Activated CD8-positive, alpha-beta memory T cell treated with anti-CD3 and anti-CD28 coated beads for 48 hours (primary cell): Measurements from ENCODE around the gene ERBB4.
"Not testable (repeated sequence)": the region's sequence is repeated elsewhere in the genome, so short reads cannot be mapped to it uniquely, and the experiment has no call there.

ENCODE experiments used
- DNase-seq, 3 experiments: peaks; one replicate each; pipeline ENCODE4 v3.0.0-alpha.2; 2020; ENCODE audit warnings: low read depth in 2 of 3, low spot score in 2 of 3

Gene ERBB4

GRCh38 chr2:212024040-212024439 lies 514.6 kb downstream of the ERBB4 start:
- no peak for DNase-seq

DNA sequence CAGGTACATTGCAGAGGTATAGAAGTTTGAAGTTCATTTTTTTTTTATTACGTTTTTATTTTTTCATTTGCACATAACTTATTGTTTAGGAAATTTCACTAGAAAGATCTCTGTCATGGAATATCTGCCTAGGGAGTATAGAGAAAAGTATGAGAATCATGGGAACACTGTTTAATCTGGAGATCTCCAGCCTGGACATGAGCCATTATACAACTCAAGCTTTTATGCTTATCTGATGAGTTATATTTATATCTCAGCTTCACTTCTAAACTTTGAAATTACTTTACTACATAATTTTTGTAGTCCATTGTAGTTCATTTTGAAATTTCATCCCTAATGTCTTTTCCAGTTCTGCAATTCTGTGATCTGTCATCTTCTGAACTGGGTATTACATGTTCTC lies 515.6 kb downstream of the ERBB4 start:
- DNase-seq, result no peak

GRCh38 chr2:212021947-212022346 lies 516.7 kb downstream of the ERBB4 start:
- DNase-seq, result no peak

GRCh38 chr2:212015588-212015987 lies 523.0 kb downstream of the ERBB4 start:
- DNase-seq, result no peak

DNA sequence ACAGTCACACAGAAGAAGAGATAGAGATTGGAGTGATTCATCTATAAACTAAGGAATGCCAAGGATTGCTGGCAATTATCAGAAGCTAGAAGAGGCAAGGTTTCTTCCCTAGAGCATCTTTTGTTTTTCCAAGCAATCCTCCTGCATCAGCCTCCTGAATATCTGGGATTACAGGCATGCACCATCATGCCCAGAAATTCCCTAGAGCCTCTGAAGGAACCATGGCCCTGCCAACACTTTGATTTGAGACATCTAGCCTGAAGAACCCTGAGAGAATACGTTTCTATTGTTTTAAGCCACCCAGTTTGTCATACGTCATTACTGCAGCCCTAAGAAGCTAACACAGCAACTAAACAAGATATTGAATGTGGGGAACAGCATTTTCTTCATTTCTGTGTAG lies 525.0 kb downstream of the ERBB4 start:
- no peak for DNase-seq

DNA sequence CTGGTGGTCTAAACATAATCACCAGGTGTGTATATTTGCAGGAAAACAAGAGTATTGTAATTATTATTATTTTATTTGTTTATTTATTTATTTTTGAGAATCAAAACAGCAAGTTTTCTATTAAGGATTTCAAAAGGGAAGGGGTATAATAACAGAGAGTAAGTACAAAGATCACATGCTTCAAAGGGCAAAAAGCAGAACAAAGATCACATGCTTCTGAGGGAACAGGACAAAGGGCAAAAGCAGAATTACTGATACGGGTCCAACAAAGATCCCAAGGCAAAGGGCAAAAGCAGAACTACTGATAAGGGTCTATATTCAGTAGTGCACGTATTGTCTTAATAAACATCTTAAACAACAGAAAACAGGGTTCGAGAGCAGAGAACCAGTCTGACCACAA lies 528.3 kb downstream of the ERBB4 start:
- not testable (repeated sequence) for DNase-seq

GRCh38 chr2:212007972-212008371 lies 530.6 kb downstream of the ERBB4 start:
- DNase-seq, result no peak

DNA sequence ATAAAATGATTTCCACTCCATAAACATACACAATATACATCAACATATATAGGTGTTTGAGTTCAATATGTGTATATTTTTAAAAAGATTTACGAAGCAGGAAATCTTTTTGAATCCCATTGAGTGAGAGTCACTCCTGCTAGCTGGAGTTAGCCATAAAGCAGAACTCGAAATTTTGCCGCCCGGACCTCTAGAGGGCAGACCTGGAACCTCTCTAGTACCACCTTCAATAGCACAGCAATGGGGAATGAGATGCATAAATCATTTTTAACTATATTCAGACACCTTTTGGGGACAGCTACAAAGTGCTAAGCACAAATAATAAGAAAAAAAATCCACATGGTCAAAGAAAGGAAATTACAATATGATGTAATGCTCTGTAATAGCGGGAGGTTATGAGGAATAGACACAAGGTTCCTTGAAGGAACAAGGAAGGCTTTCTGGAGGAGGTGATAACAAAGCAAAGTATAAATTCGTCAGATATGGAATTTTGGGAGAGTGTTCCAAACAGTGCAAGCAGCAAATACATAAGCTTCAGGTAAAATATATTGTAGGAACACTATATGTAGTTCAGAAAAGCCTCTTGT lies 533.4 kb downstream of the ERBB4 start:
- no peak for DNase-seq

DNA sequence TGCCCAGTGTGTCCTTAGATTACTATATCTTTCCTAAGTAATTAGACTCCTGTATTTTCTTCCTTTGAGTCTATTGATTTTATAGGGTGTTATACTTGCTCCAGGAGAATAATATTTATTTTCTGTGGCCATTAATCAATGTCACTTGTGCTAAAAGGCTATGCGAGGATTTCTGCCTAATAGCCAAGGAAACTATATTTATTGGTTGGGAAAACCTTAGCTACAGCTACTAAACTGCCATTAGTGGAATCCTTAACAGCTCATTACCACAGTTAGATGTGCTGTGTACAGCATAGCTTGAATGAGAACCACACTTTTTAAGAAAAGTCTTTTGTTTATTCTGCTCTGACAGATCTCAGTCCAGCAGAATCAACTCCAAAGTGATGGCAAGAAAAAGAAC lies 537.3 kb downstream of the ERBB4 start:
- DNase-seq, result no peak

DNA sequence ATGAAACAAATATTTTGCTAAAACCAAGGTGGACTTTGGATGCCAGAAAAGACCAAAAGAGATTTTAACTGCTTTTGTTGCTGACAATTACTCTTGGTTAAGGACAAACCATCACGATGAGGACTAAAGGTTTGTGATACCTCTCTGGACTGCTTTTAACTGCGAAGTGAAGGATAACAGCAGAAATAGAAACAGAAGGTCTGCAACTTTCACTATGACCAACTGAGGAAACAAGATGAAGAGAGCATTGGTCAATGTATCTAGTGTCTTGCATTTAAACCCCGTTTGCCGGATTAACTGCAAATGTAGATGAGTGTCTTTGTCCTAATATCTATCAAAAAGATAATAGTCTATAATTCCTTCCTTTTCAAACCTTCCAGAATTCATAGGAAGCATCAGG lies 541.7 kb downstream of the ERBB4 start:
- DNase-seq, result no peak

DNA sequence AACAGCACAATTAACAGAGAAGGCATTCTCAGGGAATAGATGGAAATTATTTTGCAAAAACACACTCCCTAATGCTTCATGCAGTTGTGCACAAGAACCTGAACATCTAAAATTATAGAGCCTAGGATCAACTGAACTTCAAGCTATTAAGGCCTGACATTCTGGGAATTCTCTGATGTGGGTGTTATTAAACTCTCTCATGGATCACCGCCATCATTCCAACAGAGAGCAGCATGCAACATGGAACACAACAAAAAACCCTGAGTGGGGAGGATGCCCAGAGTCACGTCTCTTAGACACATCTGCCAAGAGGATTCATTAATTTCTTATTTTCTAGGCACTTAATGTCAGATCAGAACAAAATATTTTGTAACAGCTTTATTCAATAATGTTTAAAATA lies 543.8 kb downstream of the ERBB4 start:
- DNase-seq, result no peak

DNA sequence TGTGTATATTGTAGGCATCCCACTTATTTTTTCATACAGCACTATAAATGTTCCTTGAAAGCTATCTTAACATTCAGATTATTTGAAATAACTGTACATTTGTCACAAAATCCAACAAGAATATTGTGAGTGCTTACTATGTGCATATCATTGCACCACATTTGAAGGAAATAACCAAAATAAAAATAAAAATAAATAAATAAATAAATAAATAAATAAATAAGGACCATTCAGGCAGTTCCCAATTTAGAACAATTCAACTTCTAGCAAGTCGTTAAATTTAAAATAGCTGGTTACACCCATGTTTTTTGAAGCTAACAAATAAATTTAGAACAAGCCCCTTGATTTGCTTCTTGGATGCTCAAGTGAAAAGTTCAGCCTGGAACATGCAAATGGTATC lies 548.3 kb downstream of the ERBB4 start:
- DNase-seq, result no peak

DNA sequence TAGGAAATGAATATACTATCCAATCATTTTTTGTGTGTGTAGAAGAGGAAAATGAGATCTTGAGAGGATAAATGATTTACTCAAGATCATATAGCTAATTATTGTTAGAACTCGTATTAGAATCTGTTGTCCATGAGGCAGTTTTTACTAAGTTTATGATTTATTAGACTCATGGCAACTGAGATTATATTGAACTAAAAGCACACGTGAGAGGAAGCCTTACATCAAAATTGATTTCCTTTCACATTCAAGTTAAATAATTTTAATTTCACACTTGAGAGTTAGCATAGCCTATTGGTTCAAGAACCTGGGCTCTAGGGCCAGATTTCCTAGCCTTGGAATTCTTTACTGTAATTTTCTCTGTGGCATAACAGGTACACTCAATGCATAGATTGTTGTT lies 552.3 kb downstream of the ERBB4 start:
- DNase-seq, result no peak

GRCh38 chr2:211985393-211985792 lies 553.2 kb downstream of the ERBB4 start:
- no peak for DNase-seq

DNA sequence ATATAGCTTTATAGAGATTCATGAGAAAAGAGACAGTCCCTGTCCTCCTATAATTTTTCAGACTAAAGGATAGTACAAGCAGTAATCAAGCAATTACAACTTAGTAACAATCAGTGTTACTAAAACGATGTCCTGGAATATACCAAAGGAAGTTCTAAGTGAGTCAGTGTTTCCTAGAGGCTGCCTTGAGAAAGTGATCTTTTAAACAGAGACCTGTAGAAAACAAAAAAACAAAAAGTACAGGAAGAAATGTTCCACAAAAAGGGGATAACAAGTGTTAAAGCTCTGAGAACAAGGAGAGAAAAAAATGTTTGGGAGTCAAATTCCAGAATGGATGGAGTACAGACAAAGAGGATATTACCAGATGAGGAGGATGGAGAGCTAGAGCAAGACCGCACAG lies 556.4 kb downstream of the ERBB4 start:
- DNase-seq, result no peak

- no peak for DNase-seq
These were observed 557.2 kb downstream of the ERBB4 start for GRCh38 chr2:211981451-211981850.

DNA sequence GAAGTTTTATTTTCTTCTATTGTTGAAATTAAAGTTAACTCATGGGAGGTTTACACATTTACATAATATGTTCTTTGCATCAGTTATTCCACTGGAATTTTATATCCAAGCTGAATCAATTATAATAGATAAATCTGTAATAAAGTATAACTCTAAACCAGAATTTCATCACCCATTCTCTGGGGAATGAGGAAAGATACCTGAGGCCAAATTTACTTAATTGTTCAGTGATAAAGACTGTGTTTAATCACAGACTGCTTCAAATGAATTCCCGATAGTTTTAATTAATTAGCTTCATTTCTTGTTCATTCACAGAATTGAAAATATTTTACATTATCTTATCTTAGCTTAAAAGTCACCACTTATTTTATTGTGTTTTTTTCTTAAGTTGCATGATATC lies 562.5 kb downstream of the ERBB4 start:
- no peak for DNase-seq

DNA sequence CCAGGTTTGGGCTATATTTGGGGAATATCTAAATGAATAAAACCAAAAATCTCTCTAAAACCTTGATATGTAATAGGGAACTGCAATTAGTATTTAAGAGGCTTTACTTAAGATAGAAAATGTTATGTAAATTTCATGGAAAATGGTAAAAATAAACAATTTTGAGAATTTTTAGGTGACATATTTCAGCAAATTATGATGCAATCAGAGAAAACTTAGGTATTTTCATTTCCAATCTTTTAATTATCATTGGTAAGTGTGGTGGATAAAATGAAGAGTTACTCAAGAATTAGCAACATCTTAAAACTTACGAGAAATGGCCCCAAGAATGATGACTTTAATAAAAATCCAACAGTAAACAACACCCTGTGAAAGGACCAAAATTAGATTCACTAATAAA lies 571.4 kb downstream of the ERBB4 start:
- DNase-seq, result no peak

- no peak for DNase-seq
These were observed 574.6 kb downstream of the ERBB4 start for GRCh38 chr2:211963969-211964368.

GRCh38 chr2:211957799-211958198 lies 580.8 kb downstream of the ERBB4 start:
- no peak for DNase-seq

GRCh38 chr2:211955648-211956047 lies 583.0 kb downstream of the ERBB4 start:
- DNase-seq, result no peak

DNA sequence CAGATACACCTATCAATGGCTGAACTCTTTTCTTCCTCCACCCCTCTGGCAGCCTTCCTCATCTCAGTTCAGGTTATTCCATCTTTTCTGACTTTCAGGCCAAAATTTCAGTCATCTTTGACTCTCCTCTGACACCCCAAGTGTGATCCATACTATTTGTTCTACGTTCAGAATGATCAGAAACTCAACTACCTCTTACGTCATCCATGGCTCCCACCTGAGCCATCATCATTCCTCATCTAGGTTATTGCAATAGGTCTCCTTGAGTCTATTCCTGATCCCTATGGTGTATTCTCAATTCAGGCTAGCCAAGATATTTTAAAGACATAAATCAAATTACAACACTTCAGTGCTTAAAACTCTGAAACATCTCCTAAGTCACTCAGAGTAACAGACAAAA lies 589.7 kb downstream of the ERBB4 start:
- DNase-seq, result no peak

- no peak for DNase-seq
These were observed 591.6 kb downstream of the ERBB4 start for GRCh38 chr2:211946960-211947359.

GRCh38 chr2:211944572-211944971 lies 594.0 kb downstream of the ERBB4 start:
- DNase-seq, result no peak
